Cardiac muscle cell (in vitro differentiated cells and primary cell): ENCODE results near the gene PTPA. TPM values are rescaled to one million over a fixed set of nuclear protein-coding genes. Genes with fewer than 3 reads are reported as not detected.

Source experiments
- DNase-seq, 2 donors: peaks; one replicate each; pipeline versions ENCODE4 v3.0.0 to v3.0.0-alpha.2; 2010 to 2017; ENCODE audit warnings: low read depth in 1 of 2, low spot score in 1 of 2
- H3K27ac ChIP-seq: fragments of 200-600 bp; sonication (generic); 2 replicates; pipeline ENCODE4 v1.5.1; 2016
- H3K27me3 ChIP-seq: fragments of 200-600 bp; sonication (generic); 2 replicates; pipeline ENCODE4 v1.6.0; 2016; ENCODE audit warnings: control low read depth
- H3K36me3 ChIP-seq: fragments of 200-600 bp; sonication (generic); 2 replicates; pipeline ENCODE4 v1.5.1; 2016; ENCODE audit warnings: control low read depth
- H3K4me1 ChIP-seq: fragments of 200-600 bp; sonication (generic); 2 replicates; pipeline ENCODE4 v1.8.1; 2017; ENCODE audit warnings: low read depth, mild to moderate bottlenecking, mixed run types
- H3K4me3 ChIP-seq: fragments of 200-600 bp; sonication (generic); 2 replicates; pipeline ENCODE4 v1.5.1; 2016; ENCODE audit warnings: mild to moderate bottlenecking
- H3K9me3 ChIP-seq: fragments of 200-600 bp; sonication (generic); 2 replicates; pipeline ENCODE4 v1.5.1; 2017; ENCODE audit warnings: low read depth, mild to moderate bottlenecking, control low read depth
- polyA plus RNA-seq: library from polyadenylated mRNA; unstranded; fragments of >200 nt; fragmentation: Nextera tagmentation; extraction: Ambion mirVana; gene quantifications from 2 replicates; pipeline ENCODE4 v1.2.1, GENCODE V29; 2016
- total RNA-seq: library from RNA; depleted of rRNA; stranded (reverse); fragments of >200 nt; gene quantifications from 2 replicates; pipeline ENCODE4 v1.2.3, GENCODE V29; 2016
- TF ChIP-seq, protein P1 (sequence below): IDR thresholded peaks from 2 replicates; pipeline ENCODE4 v1.5.1; 2012; ENCODE audit warnings: low read depth, mild to moderate bottlenecking, low read length

The PTPA gene
- total and polyA plus RNA-seq, 2 experiments from 2014 or later = 144 to 197 TPM

DNA sequence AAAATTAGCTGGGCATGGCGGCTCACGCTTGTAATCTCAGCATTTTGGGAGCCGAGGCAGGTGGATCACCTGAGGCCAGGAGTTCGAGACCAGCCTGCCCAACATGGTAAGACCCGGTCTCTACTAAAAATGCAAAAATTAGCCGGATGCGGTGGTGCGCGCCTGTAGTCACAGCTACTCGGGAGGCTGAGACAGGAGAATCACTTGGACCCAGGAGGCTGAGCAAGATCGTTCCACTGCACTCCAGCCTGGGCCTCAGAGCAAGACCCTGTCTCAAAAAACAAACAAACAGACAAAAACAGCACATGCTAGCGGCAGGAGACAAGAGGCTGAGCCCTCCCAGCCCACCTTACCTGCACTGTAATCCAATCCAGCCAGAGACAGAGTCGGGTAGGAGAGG, 31.4 kb upstream of the PTPA start:
- H3K36me3 ChIP-seq = no peaks in the 10 kb centered on the region
- peak overlapping the region; percentile 71 for H3K4me3 ChIP-seq
- no peaks in the 10 kb centered on the region for H3K27me3 ChIP-seq
- no peak for DNase-seq
- TF ChIP-seq, protein P1, sequence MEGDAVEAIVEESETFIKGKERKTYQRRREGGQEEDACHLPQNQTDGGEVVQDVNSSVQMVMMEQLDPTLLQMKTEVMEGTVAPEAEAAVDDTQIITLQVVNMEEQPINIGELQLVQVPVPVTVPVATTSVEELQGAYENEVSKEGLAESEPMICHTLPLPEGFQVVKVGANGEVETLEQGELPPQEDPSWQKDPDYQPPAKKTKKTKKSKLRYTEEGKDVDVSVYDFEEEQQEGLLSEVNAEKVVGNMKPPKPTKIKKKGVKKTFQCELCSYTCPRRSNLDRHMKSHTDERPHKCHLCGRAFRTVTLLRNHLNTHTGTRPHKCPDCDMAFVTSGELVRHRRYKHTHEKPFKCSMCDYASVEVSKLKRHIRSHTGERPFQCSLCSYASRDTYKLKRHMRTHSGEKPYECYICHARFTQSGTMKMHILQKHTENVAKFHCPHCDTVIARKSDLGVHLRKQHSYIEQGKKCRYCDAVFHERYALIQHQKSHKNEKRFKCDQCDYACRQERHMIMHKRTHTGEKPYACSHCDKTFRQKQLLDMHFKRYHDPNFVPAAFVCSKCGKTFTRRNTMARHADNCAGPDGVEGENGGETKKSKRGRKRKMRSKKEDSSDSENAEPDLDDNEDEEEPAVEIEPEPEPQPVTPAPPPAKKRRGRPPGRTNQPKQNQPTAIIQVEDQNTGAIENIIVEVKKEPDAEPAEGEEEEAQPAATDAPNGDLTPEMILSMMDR = no peak
- H3K4me1 ChIP-seq = peaks cover 6% of the 10 kb centered on the region
- H3K27ac ChIP-seq = no peak overlapping the region
- H3K9me3 ChIP-seq = no peaks in the 10 kb centered on the region

DNA sequence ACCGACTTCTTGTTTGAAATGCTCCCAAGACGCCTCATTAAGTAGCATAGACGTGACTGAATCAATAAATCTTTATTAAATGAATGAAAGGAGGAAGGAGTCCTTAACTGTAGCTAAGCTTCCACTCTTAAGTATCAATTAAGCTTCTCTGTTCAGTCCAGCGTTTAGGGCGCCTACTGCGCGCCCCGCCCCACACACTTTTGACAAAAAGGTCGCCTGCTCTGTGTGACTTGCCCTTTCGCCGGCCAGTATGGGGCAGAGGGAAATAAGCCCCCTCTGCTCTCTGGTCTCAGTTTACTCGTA, 31.0 kb upstream of the PTPA start:
- no peak for DNase-seq
- Histone ChIP-seq H3K4me1 (peaks cover 6% of the 10 kb centered on the region), H3K4me3 (peak overlapping the region; percentile 71), H3K27me3 (no peaks in the 10 kb centered on the region), H3K27ac (peak overlapping the region; percentile 46), H3K9me3 (no peaks in the 10 kb centered on the region), H3K36me3 (no peaks in the 10 kb centered on the region)
- TF ChIP-seq, protein P1 = no peak

DNA sequence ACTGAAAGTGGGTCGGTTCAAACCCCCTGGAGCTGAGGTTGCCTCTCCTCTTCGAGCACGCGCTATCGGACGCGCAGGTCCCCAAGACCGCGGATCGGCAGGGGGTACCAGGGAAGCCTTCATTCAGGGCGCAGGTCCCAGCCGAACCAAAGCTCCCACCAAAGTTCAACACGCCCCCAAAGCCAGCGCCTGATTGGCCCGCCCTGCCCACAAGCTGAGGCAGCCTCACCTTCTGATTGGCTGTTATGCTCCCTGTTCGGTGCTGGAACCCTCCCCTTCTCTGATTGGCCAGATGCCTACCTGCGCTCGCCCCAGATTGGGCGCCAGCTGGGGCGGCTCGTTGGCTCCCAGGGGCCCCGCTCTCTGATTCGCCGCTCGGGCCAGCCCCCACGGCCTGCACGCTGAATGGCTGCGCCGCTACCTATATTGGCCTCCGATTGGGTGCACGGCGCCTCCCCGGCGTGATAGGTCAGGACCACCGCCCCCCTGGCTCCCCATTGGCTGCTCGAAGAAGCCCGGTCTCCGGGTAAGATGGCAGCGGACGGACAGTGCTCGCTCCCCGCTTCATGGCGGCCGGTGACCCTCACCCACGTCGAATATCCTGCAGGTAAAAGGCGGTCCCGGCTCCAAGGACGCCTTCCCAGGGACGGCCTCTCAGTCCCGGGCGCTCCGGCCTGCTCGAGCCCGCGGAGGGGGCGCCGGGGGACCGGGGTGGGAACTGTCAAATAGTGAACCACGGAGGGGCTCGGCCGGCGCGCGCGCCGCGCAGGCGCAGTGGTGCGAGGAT, 30.4 kb upstream of the PTPA start, which contains the start of gene DOLPP1:
TSS of gene DOLPP1 (plus strand) at position 511 of the 787 bp plus-strand sequence. CDS start at position 532, 21 bp downstream.
- peaks cover 6% of the 10 kb centered on the region for H3K4me1 ChIP-seq
- no peaks in the 10 kb centered on the region for H3K27me3 ChIP-seq
- TF ChIP-seq, protein P1 = no peak
- peak within 1 kb of the TSS; percentile 85 for H3K27ac ChIP-seq
- H3K36me3 ChIP-seq = peaks cover 2% of the 10 kb centered on the region
- peak within 1 kb of the TSS; percentile 71 for H3K4me3 ChIP-seq
- no peaks in the 10 kb centered on the region for H3K9me3 ChIP-seq
- DNase-seq = peak; percentile 99 to 100

DNA sequence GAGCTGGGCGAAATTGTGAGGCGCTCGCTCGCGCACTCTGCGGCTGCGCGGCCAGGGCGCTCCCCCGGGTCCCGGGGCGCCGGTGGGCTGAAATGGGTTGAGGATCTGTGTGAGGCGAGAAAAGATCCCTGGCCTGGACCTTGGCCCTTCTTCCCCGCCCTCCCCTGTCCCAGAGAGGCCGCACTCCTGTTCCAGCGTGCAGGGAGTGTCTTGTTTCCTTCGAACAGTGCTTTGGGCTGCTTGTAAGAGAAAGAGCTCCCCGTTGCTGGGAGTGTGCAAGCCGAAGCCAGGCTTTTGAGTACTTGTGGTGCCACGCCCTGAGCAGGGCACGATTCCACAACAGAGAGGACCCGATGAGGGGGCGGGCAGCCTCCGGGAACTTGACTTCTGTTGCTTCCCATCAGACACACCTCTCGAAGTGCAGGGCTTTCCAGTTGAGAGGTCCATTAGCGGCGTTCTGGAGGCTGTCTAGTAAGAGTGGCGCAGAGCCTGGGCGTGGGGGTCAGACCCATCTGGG, 29.8 kb upstream of the PTPA start:
- Histone ChIP-seq H3K4me1 (peaks cover 6% of the 10 kb centered on the region), H3K36me3 (peaks cover 6% of the 10 kb centered on the region), H3K4me3 (peak overlapping the region; percentile 54), H3K9me3 (no peaks in the 10 kb centered on the region), H3K27ac (peak overlapping the region; percentile 85), H3K27me3 (no peaks in the 10 kb centered on the region)
- no peak for DNase-seq
- TF ChIP-seq, protein P1 = no peak

DNA sequence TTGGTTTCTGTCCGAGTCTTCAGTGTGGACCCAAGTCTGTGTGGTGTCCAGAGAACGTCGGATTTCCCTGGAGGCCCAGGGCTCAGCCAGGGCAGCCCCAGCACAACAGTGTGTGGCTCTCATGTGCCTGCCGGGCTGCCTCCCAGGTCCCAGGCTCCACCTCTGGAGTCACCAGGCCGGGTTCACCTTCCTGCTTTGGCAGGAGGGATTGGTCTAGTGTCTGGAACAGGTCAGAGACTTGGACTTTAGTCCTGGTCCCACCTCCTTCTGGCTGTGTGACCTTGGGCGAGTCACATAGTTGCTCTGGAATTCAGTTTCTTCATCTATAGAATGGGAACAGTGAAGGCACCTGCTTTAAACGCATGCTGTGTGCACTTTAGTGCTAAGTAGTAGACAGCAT, 27.1 kb upstream of the PTPA start:
- no peak overlapping the region for H3K27ac ChIP-seq
- TF ChIP-seq, protein P1 = no peak
- H3K4me1 ChIP-seq = peaks cover 6% of the 10 kb centered on the region
- H3K9me3 ChIP-seq = no peaks in the 10 kb centered on the region
- no peak for DNase-seq
- peaks cover 11% of the 10 kb centered on the region for H3K36me3 ChIP-seq
- no peak overlapping the region for H3K4me3 ChIP-seq
- no peaks in the 10 kb centered on the region for H3K27me3 ChIP-seq
